Coronary artery (tissue), 2 donors: ENCODE results near the gene TERT.
"Not testable (repeated sequence)": the region's sequence is repeated elsewhere in the genome, so short reads cannot be mapped to it uniquely, and the experiment has no call there.

Experiments
- DNase-seq: peaks from one replicate; pipeline ENCODE4 v3.0.0-alpha.2; 2017; ENCODE audit warnings: low spot score
- H3K27ac ChIP-seq, 2 donors: fragments of 200-600 bp; sonication (generic); one replicate each; pipeline ENCODE4 v1.5.1; 2016 to 2019
- H3K4me3 ChIP-seq: fragments of 200-600 bp; sonication (generic); 2 replicates; pipeline ENCODE4 v1.5.1; 2016; ENCODE audit warnings: mild to moderate bottlenecking, moderate library complexity
- CTCF ChIP-seq: fragments of 200-600 bp; sonication (generic); IDR thresholded peaks from one replicate; pipeline ENCODE4 v1.5.1; 2019; ENCODE audit warnings: antibody characterized with exemption

TERT gene

GRCh38 chr5:1277331-1277730 lies 17.5 kb downstream of the TERT start:
- H3K4me3 ChIP-seq: no peak overlapping the region
- no peak for DNase-seq
- no peak overlapping the region for H3K27ac ChIP-seq
- no peak for TF ChIP-seq CTCF

GRCh38 chr5:1276930-1277329 lies 17.9 kb downstream of the TERT start:
- Histone ChIP-seq H3K4me3 (no peak overlapping the region), H3K27ac (no peak overlapping the region)
- TF ChIP-seq CTCF: no peak
- DNase-seq: no peak

GRCh38 chr5:1275397-1276391 lies 19.2 kb downstream of the TERT start:
- H3K4me3 ChIP-seq, H3K27ac ChIP-seq, DNase-seq: not testable (repeated sequence)

- Histone ChIP-seq H3K4me3 (no peak overlapping the region), H3K27ac (no peak overlapping the region)
- DNase-seq: no peak
- no peak for TF ChIP-seq CTCF
Measured at GRCh38 chr5:1274471-1274870, 20.4 kb downstream of the TERT start.

- H3K27ac ChIP-seq: no peak overlapping the region
- DNase-seq: no peak
- no peak overlapping the region for H3K4me3 ChIP-seq
- no peak for TF ChIP-seq CTCF
Measured at GRCh38 chr5:1273745-1274144, 21.1 kb downstream of the TERT start.

- Histone ChIP-seq H3K27ac (no peak overlapping the region), H3K4me3 (no peak overlapping the region)
- TF ChIP-seq CTCF: no peak
- DNase-seq: no peak
Measured at GRCh38 chr5:1272201-1272600, 22.7 kb downstream of the TERT start.

GRCh38 chr5:1270933-1271914 lies 23.6 kb downstream of the TERT start:
- no peak for TF ChIP-seq CTCF
- no peak for DNase-seq
- no peak overlapping the region for H3K4me3 ChIP-seq

More at GRCh38 chr5:1270933-1271914, 23.6 kb downstream of the TERT start:
- H3K27ac ChIP-seq: no peak overlapping the region
